H9 (cell line): ENCODE results near the gene EPHA3. TPM values are rescaled to one million over a fixed set of nuclear protein-coding genes. Genes with fewer than 3 reads are reported as not detected.

ENCODE experiments used
- DNase-seq: peaks from one replicate; pipeline ENCODE4 v3.0.0-alpha.2; 2017
- H2AFZ ChIP-seq: one replicate; pipeline ENCODE4 v1.6.1; 2013; ENCODE audit warnings: mild to moderate bottlenecking, low read length, control low read depth, moderate library complexity
- H2AK5ac ChIP-seq: 2 replicates; pipeline ENCODE4 v1.6.1; 2013; ENCODE audit warnings: low read length, control low read depth, mixed read lengths; ENCODE audit not compliant: insufficient read length
- H2BK120ac ChIP-seq: one replicate; pipeline ENCODE4 v1.6.1; 2013; ENCODE audit warnings: low read depth, mild to moderate bottlenecking, low read length, control low read depth, inconsistent platforms; ENCODE audit not compliant: poor library complexity, severe bottlenecking
- H2BK12ac ChIP-seq: 2 replicates; pipeline ENCODE4 v1.6.1; 2013; ENCODE audit warnings: low read length, control low read depth, mixed read lengths, low read depth; ENCODE audit not compliant: insufficient read length
- H2BK15ac ChIP-seq: 2 replicates; pipeline ENCODE4 v1.6.1; 2013; ENCODE audit warnings: low read depth, low read length, control low read depth
- H2BK20ac ChIP-seq: one replicate; pipeline ENCODE4 v1.6.1; 2013; ENCODE audit warnings: low read depth, mild to moderate bottlenecking, low read length, control low read depth, inconsistent platforms; ENCODE audit not compliant: poor library complexity, severe bottlenecking
- H2BK5ac ChIP-seq: 2 replicates; pipeline ENCODE4 v1.6.1; 2013; ENCODE audit warnings: low read length, control low read depth, mixed read lengths; ENCODE audit not compliant: insufficient read length
- H3K14ac ChIP-seq: 2 replicates; pipeline ENCODE4 v1.6.1; 2013; ENCODE audit warnings: low read length, control low read depth; ENCODE audit not compliant: insufficient read depth
- H3K18ac ChIP-seq: 2 replicates; pipeline ENCODE4 v1.6.1; 2013; ENCODE audit warnings: low read depth, mild to moderate bottlenecking, mixed read lengths, low read length, control low read depth; ENCODE audit not compliant: insufficient read length
- H3K23ac ChIP-seq: 2 replicates; pipeline ENCODE4 v1.6.1; 2013; ENCODE audit warnings: low read length, control low read depth, mixed read lengths, low read depth; ENCODE audit not compliant: insufficient read length
- H3K23me2 ChIP-seq: 2 replicates; pipeline ENCODE4 v1.6.1; 2013; ENCODE audit warnings: low read depth, mild to moderate bottlenecking, mixed read lengths, low read length, control low read depth; ENCODE audit not compliant: insufficient read length, poor library complexity, severe bottlenecking
- H3K27ac ChIP-seq: 2 replicates; pipeline ENCODE4 v1.5.1; 2013; ENCODE audit warnings: low read length, control low read depth, mixed read lengths, low read depth; ENCODE audit not compliant: insufficient read length
- H3K27me3 ChIP-seq: 2 replicates; pipeline ENCODE4 v1.6.1; 2013; ENCODE audit warnings: low read length, control low read depth, inconsistent platforms; ENCODE audit not compliant: insufficient read depth
- H3K4ac ChIP-seq: 2 replicates; pipeline ENCODE4 v1.6.1; 2013; ENCODE audit warnings: low read depth, mild to moderate bottlenecking, control low read depth, inconsistent platforms, low read length, moderate library complexity
- H3K4me1 ChIP-seq: 2 replicates; pipeline ENCODE4 v1.6.1; 2013; ENCODE audit warnings: low read length, control low read depth, inconsistent platforms; ENCODE audit not compliant: insufficient read depth
- H3K4me2 ChIP-seq: 2 replicates; pipeline ENCODE4 v1.6.1; 2013; ENCODE audit warnings: low read length, control low read depth, mixed read lengths; ENCODE audit not compliant: insufficient read length, insufficient read depth
- H3K56ac ChIP-seq: 2 replicates; pipeline ENCODE4 v1.6.1; 2013; ENCODE audit warnings: low read depth, mild to moderate bottlenecking, mixed read lengths, low read length, control low read depth; ENCODE audit not compliant: insufficient read length
- H3K79me1 ChIP-seq: 2 replicates; pipeline ENCODE4 v1.6.1; 2013; ENCODE audit warnings: low read depth, mild to moderate bottlenecking, moderate library complexity, low read length, control low read depth, inconsistent platforms; ENCODE audit not compliant: insufficient read depth, poor library complexity, severe bottlenecking
- H3K79me2 ChIP-seq: 2 replicates; pipeline ENCODE4 v1.6.1; 2013; ENCODE audit warnings: low read length, control low read depth, inconsistent platforms; ENCODE audit not compliant: insufficient read depth
- H3K9ac ChIP-seq: 2 replicates; pipeline ENCODE4 v1.6.1; 2013; ENCODE audit warnings: low read length, control low read depth, mixed read lengths; ENCODE audit not compliant: insufficient read length; ENCODE audit errors: extremely low read depth
- H3K9me3 ChIP-seq: one replicate; pipeline ENCODE4 v1.6.1; 2013; ENCODE audit warnings: low read depth, low read length, inconsistent platforms; ENCODE audit not compliant: control insufficient read depth
- H3T11ph ChIP-seq: one replicate; pipeline ENCODE4 v1.6.1; 2013; ENCODE audit warnings: mild to moderate bottlenecking, low read length, control low read depth, inconsistent platforms
- H4K20me1 ChIP-seq: one replicate; pipeline ENCODE4 v1.6.1; 2013; ENCODE audit not compliant: control insufficient read depth, insufficient read length, insufficient read depth
- H4K5ac ChIP-seq: 2 replicates; pipeline ENCODE4 v1.6.1; 2013; ENCODE audit warnings: low read depth, mild to moderate bottlenecking, mixed read lengths, low read length, control low read depth; ENCODE audit not compliant: insufficient read length
- H4K8ac ChIP-seq: replicated peaks from 2 replicates; pipeline ENCODE4 v1.6.1; 2013; ENCODE audit warnings: low read length, control low read depth, mixed read lengths, low read depth; ENCODE audit not compliant: insufficient read length
- H4K91ac ChIP-seq: 2 replicates; pipeline ENCODE4 v1.6.1; 2013; ENCODE audit warnings: low read depth, mild to moderate bottlenecking, moderate library complexity, mixed read lengths, low read length, control low read depth; ENCODE audit not compliant: insufficient read length
- H3K27ac Mint-ChIP-seq, 3 experiments: 2 replicates in 2 of 3; 3 replicates in 1 of 3; pipeline ENCODE4 v1.8.0; 2020 to 2021; ENCODE audit warnings: mixed read lengths in 3 of 3, mild to moderate bottlenecking in 1 of 3, moderate library complexity in 1 of 3
- H3K27me3 Mint-ChIP-seq: 2 replicates; pipeline ENCODE4 v1.8.0; 2021; ENCODE audit warnings: low read depth, mild to moderate bottlenecking, moderate library complexity, mixed read lengths
- H3K36me3 Mint-ChIP-seq, 3 experiments: 2 replicates in 2 of 3; 3 replicates in 1 of 3; pipeline ENCODE4 v1.8.0; 2020 to 2021; ENCODE audit warnings: low read depth in 3 of 3, mixed read lengths in 3 of 3; ENCODE audit not compliant: insufficient read depth in 1 of 3
- H3K4me1 Mint-ChIP-seq, 2 experiments: 2 replicates each; pipeline ENCODE4 v1.8.0; 2020; ENCODE audit warnings: mixed read lengths in 2 of 2
- H3K4me3 Mint-ChIP-seq, 2 experiments: 2 replicates in 1 of 2; 3 replicates in 1 of 2; pipeline ENCODE4 v1.8.0; 2020 to 2021; ENCODE audit warnings: mild to moderate bottlenecking in 2 of 2, mixed read lengths in 2 of 2, moderate library complexity in 1 of 2
- H3K9me3 Mint-ChIP-seq, 2 experiments: 2 replicates in 1 of 2; 3 replicates in 1 of 2; pipeline ENCODE4 v1.8.0; 2020; ENCODE audit warnings: mild to moderate bottlenecking in 2 of 2, mixed read lengths in 2 of 2, moderate library complexity in 1 of 2
- WGBS: extraction: QIAGEN DNeasy Blood & Tissue Kit; methylation state at CpG from one replicate; pipeline ENCODE4 v1.1.7; 2013; ENCODE audit warnings: missing lambda C conversion rate, low lambda C conversion rate, mixed read lengths; ENCODE audit not compliant: insufficient read length; ENCODE audit errors: extremely low coverage; 5-methylcytosine and 5-hydroxymethylcytosine counted together
- total RNA-seq: library from RNA; stranded (reverse); gene quantifications from 2 replicates; pipeline ENCODE4 v1.2.1, GENCODE V29; 2021
- TF ChIP-seq, protein P1 (sequence below): fragments of 200-600 bp; sonication (generic); conservative IDR thresholded peaks from 3 replicates; pipeline ENCODE4 v1.8.0; 2021; ENCODE audit warnings: antibody characterized with exemption, mild to moderate bottlenecking

Gene EPHA3
- total RNA-seq, 1 experiment from 2014 or later: 0.66 TPM

DNA sequence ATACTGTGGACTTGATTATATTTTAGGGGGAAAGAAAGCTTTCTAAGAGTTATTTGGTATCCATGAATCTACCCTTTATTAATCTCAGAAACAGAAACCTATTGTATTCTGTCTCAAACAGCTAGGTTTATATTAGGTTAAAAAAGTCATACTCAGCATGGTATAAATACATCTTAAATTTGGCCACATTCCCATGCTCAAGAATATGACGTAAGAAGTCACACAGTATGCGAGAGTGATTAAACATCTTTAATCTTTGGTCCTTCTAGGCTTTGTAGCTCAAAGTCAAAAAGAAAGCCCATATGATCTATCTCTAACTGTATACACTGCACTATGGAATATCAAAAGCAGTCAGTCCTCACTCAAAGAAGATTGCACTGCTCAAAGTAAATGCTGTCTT lies 131.4 kb downstream of the EPHA3 start:
- no peak overlapping the region for H2BK120ac ChIP-seq
- H3K4me1 ChIP-seq: peaks cover 2% of the 10 kb centered on the region; the same call in 1 of the 2 replicates
- H2BK5ac ChIP-seq: no peak overlapping the region
- Mint-ChIP-seq H3K27me3 (no peaks in the 10 kb centered on the region), H3K4me1 (peaks cover 1 to 6% of the 10 kb centered on the region in 2 experiments), H3K27ac (no peak overlapping the region), H3K9me3 (peaks cover 0 to 4% of the 10 kb centered on the region in 2 experiments; a peak in 2 of 5 replicates), H3K36me3 (peaks cover 0 to 4% (median 0%) of the 10 kb centered on the region in 3 experiments; a peak in 1 of 7 replicates), H3K4me3 (no peak overlapping the region)
- H3K4me2 ChIP-seq: no peak overlapping the region
- H3K9me3 ChIP-seq: no peaks in the 10 kb centered on the region
- no peak overlapping the region for H2BK12ac ChIP-seq
- no peaks in the 10 kb centered on the region for H3K27me3 ChIP-seq
- H2BK20ac ChIP-seq: no peak overlapping the region
- no peaks in the 10 kb centered on the region for H3K23me2 ChIP-seq
- no peak overlapping the region for H3K18ac ChIP-seq
- no peaks in the 10 kb centered on the region for H3K79me1 ChIP-seq
- no peak overlapping the region for H3K9ac ChIP-seq
- H3K56ac ChIP-seq: no peak overlapping the region
- no peak overlapping the region for H4K5ac ChIP-seq
- no peak overlapping the region for H3K4ac ChIP-seq
- TF ChIP-seq, protein P1, sequence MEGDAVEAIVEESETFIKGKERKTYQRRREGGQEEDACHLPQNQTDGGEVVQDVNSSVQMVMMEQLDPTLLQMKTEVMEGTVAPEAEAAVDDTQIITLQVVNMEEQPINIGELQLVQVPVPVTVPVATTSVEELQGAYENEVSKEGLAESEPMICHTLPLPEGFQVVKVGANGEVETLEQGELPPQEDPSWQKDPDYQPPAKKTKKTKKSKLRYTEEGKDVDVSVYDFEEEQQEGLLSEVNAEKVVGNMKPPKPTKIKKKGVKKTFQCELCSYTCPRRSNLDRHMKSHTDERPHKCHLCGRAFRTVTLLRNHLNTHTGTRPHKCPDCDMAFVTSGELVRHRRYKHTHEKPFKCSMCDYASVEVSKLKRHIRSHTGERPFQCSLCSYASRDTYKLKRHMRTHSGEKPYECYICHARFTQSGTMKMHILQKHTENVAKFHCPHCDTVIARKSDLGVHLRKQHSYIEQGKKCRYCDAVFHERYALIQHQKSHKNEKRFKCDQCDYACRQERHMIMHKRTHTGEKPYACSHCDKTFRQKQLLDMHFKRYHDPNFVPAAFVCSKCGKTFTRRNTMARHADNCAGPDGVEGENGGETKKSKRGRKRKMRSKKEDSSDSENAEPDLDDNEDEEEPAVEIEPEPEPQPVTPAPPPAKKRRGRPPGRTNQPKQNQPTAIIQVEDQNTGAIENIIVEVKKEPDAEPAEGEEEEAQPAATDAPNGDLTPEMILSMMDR: no peak
- no peak overlapping the region for H3K14ac ChIP-seq
- DNase-seq: no peak
- H3T11ph ChIP-seq: no peak overlapping the region
- H2AFZ ChIP-seq: no peak overlapping the region
- H3K79me2 ChIP-seq: no peaks in the 10 kb centered on the region
- H2BK15ac ChIP-seq: no peak overlapping the region
- no peaks in the 10 kb centered on the region for H4K20me1 ChIP-seq
- no peak overlapping the region for H3K27ac ChIP-seq
- H4K91ac ChIP-seq: no peak overlapping the region
- H3K23ac ChIP-seq: no peak overlapping the region
- no CpG with 5 or more reads among the region's 2 CpGs for WGBS
- H2AK5ac ChIP-seq: no peak overlapping the region
- no peak overlapping the region for H4K8ac ChIP-seq
